ENCODE results near the gene SLC22A4.

GRCh38 chr5:132391247-132391646, 97.1 kb downstream of the SLC22A4 start:
- TF ChIP-seq CTCF (IDR thresholded peaks at IDR 0.05), result no peak
- no peak for TF ChIP-seq EZH2 (IDR thresholded peaks at IDR 0.05; ENCODE audit: borderline replicate concordance, insufficient read depth, low read depth, low read length, poor library complexity, severe bottlenecking)
